IMR-90 (cell line): Measurements from ENCODE around the gene IQCB1. TPM values are rescaled to one million over a fixed set of nuclear protein-coding genes. Genes with fewer than 3 reads are reported as not detected.
A peak's percentile ranks its signal among the peaks of the same experiment; 100 is the strongest.

ENCODE experiments used
- ATAC-seq: fragments of 200-7000 bp; cut with Tn5 transposase; 2 replicates; pipeline ENCODE4 v1.9.1; 2020; ENCODE audit warnings: low read depth, mild to moderate bottlenecking, moderate library complexity
- BruUV-seq: library from RNA; stranded (reverse); fragments of 400-500 nt; replicated peaks from 2 replicates; lab custom pipeline; 2021; lab: Mats Ljungman, UMichigan
- CTCF ChIA-PET: fragments of 300-600 bp; formaldehyde crosslinking; extraction: SDS; loops from one replicate; lab custom pipeline; 2021; ENCODE audit warnings: antibody characterized with exemption; lab: Yijun Ruan, JAX
- POLR2A ChIA-PET: fragments of 300-600 bp; sonication (Branson Sonifier 250); formaldehyde crosslinking; loops from one replicate; lab custom pipeline; 2022; ENCODE audit warnings: antibody characterized with exemption; ENCODE audit not compliant: unreplicated experiment; lab: Charles Lee
- DNase-seq: peaks from one replicate; pipeline ENCODE4 v3.0.0; 2013
- H2AFZ ChIP-seq: replicated peaks from 2 replicates; pipeline ENCODE3; 2013; ENCODE audit warnings: low read length, mild to moderate bottlenecking; ENCODE audit not compliant: poor library complexity
- H2AK5ac ChIP-seq: 2 replicates; pipeline ENCODE4 v1.6.1; 2013; ENCODE audit warnings: low read depth, low read length, inconsistent platforms
- H2AK9ac ChIP-seq: replicated peaks from 2 replicates; pipeline ENCODE3; 2013; ENCODE audit warnings: mild to moderate bottlenecking, low read depth, low read length, moderate library complexity; ENCODE audit not compliant: poor library complexity
- H2BK120ac ChIP-seq: 2 replicates; pipeline ENCODE4 v1.6.1; 2013; ENCODE audit warnings: low read depth, low read length, inconsistent platforms
- H2BK15ac ChIP-seq: 3 replicates; pipeline ENCODE4 v1.6.1; 2013; ENCODE audit warnings: low read depth, low read length, inconsistent platforms
- H2BK20ac ChIP-seq: 2 replicates; pipeline ENCODE4 v1.6.1; 2013; ENCODE audit warnings: low read depth, mild to moderate bottlenecking, inconsistent platforms, low read length, moderate library complexity
- H2BK5ac ChIP-seq: 2 replicates; pipeline ENCODE4 v1.6.1; 2013; ENCODE audit warnings: mild to moderate bottlenecking, low read depth, low read length, inconsistent platforms; ENCODE audit not compliant: poor library complexity, severe bottlenecking
- H3K14ac ChIP-seq: replicated peaks from 2 replicates; pipeline ENCODE4 v1.6.1; 2013; ENCODE audit warnings: low read depth, low read length, inconsistent platforms
- H3K18ac ChIP-seq: 2 replicates; pipeline ENCODE4 v1.6.1; 2013; ENCODE audit warnings: low read depth, low read length, control low read depth
- H3K23ac ChIP-seq: 2 replicates; pipeline ENCODE4 v1.6.1; 2013; ENCODE audit warnings: low read depth, low read length, inconsistent platforms
- H3K27ac ChIP-seq: 2 replicates; pipeline ENCODE4 v1.5.1; 2013; ENCODE audit warnings: mild to moderate bottlenecking, control low read depth, low read length; ENCODE audit not compliant: insufficient read depth
- H3K27me3 ChIP-seq: 2 replicates; pipeline ENCODE4 v1.6.1; 2013; ENCODE audit warnings: low read length; ENCODE audit not compliant: control insufficient read depth, insufficient read depth
- H3K36me3 ChIP-seq: 2 replicates; pipeline ENCODE4 v1.6.1; 2013; ENCODE audit warnings: low read length, mixed read lengths; ENCODE audit not compliant: control insufficient read depth, insufficient read depth
- H3K4ac ChIP-seq: 2 replicates; pipeline ENCODE4 v1.6.1; 2013; ENCODE audit warnings: low read depth, low read length, inconsistent platforms
- H3K4me1 ChIP-seq: 2 replicates; pipeline ENCODE4 v1.6.1; 2013; ENCODE audit warnings: low read length, mixed read lengths; ENCODE audit not compliant: control insufficient read depth, insufficient read depth
- H3K4me2 ChIP-seq: 2 replicates; pipeline ENCODE4 v1.6.1; 2013; ENCODE audit warnings: low read depth, mild to moderate bottlenecking, control low read depth, low read length, moderate library complexity
- H3K4me3 ChIP-seq: 2 replicates; pipeline ENCODE4 v1.5.1; 2013; ENCODE audit warnings: low read depth, mild to moderate bottlenecking, control low read depth, low read length, moderate library complexity; ENCODE audit not compliant: insufficient read depth
- H3K56ac ChIP-seq: 2 replicates; pipeline ENCODE4 v1.6.1; 2013; ENCODE audit warnings: low read length, inconsistent platforms; ENCODE audit not compliant: insufficient read depth; ENCODE audit errors: extremely low read depth
- H3K79me1 ChIP-seq, 2 experiments: 2 replicates each; pipeline ENCODE4 v1.6.1; 2013; ENCODE audit warnings: low read length in 2 of 2, inconsistent platforms in 1 of 2, low read depth in 1 of 2
- H3K9ac ChIP-seq: 2 replicates; pipeline ENCODE4 v1.6.1; 2013; ENCODE audit warnings: low read depth, low read length, control low read depth
- H3K9me1 ChIP-seq: 2 replicates; pipeline ENCODE4 v1.6.1; 2013; ENCODE audit warnings: low read length, inconsistent platforms; ENCODE audit not compliant: insufficient read depth
- H3K9me3 ChIP-seq: 2 replicates; pipeline ENCODE4 v1.6.1; 2013; ENCODE audit warnings: low read length; ENCODE audit not compliant: control insufficient read depth, insufficient read depth
- H4K20me1 ChIP-seq: 2 replicates; pipeline ENCODE4 v1.6.1; 2013; ENCODE audit warnings: low read length, inconsistent platforms; ENCODE audit not compliant: insufficient read depth
- H4K5ac ChIP-seq: 2 replicates; pipeline ENCODE4 v1.6.1; 2013; ENCODE audit warnings: mild to moderate bottlenecking, low read depth, low read length, control low read depth
- H4K8ac ChIP-seq, 2 experiments: 2 replicates each; pipeline ENCODE4 v1.6.1; 2013; ENCODE audit warnings: low read depth in 2 of 2, low read length in 2 of 2, control low read depth in 1 of 2, inconsistent platforms in 1 of 2
- H4K91ac ChIP-seq: 2 replicates; pipeline ENCODE4 v1.6.1; 2013; ENCODE audit warnings: low read depth, low read length, inconsistent platforms; ENCODE audit not compliant: insufficient read depth
- BHLHE40 ChIP-seq: fragments of 150-350 bp; IDR thresholded peaks from 2 replicates; pipeline ENCODE4 v1.6.1; 2016; ENCODE audit warnings: mild to moderate bottlenecking, low read depth, low read length
- CEBPB ChIP-seq: IDR thresholded peaks from 2 replicates; pipeline ENCODE4 v1.6.1; 2012; ENCODE audit warnings: low read depth, low read length, improper control_type of control experiment
- CHD1 ChIP-seq: IDR thresholded peaks from 2 replicates; pipeline ENCODE4 v1.6.1; 2012; ENCODE audit warnings: low read depth, low read length, improper control_type of control experiment
- FOS ChIP-seq: fragments of 150-350 bp; IDR thresholded peaks from 2 replicates; pipeline ENCODE4 v1.6.1; 2016; ENCODE audit warnings: low read depth, low read length
- MAZ ChIP-seq: IDR thresholded peaks from 2 replicates; pipeline ENCODE4 v1.6.1; 2012; ENCODE audit warnings: low read depth, mild to moderate bottlenecking, low read length, improper control_type of control experiment, moderate library complexity, borderline replicate concordance
- MXI1 ChIP-seq: IDR thresholded peaks from 2 replicates; pipeline ENCODE4 v1.6.1; 2012; ENCODE audit warnings: low read depth, mild to moderate bottlenecking, low read length, moderate library complexity, borderline replicate concordance
- NFE2L2 ChIP-seq: fragments of 150-350 bp; IDR thresholded peaks from 2 replicates; pipeline ENCODE4 v1.6.1; 2016; ENCODE audit warnings: low read depth, mild to moderate bottlenecking, low read length
- POLR2A ChIP-seq: IDR thresholded peaks from 2 replicates; pipeline ENCODE4 v1.6.1; 2012; ENCODE audit warnings: mild to moderate bottlenecking, low read depth, low read length
- RAD21 ChIP-seq: IDR thresholded peaks from 2 replicates; pipeline ENCODE4 v1.6.1; 2012; ENCODE audit warnings: low read length, improper control_type of control experiment
- RFX5 ChIP-seq: IDR thresholded peaks from 2 replicates; pipeline ENCODE4 v1.8.0; 2012; ENCODE audit warnings: low read depth, mild to moderate bottlenecking, low read length, moderate library complexity
- SMC3 ChIP-seq: fragments of 150-350 bp; IDR thresholded peaks from 2 replicates; pipeline ENCODE4 v1.6.1; 2016; ENCODE audit warnings: low read depth, mild to moderate bottlenecking, antibody characterized with exemption, low read length, moderate library complexity
- WGBS, 2 experiments: methylation state at CpG; one replicate each; pipeline versions ENCODE4 v1.1.5 to v1.1.7; 2013; ENCODE audit warnings: missing lambda C conversion rate in 2 of 2; ENCODE audit not compliant: insufficient read length in 1 of 2; ENCODE audit errors: extremely low coverage in 2 of 2; 5-methylcytosine and 5-hydroxymethylcytosine counted together
- dilution Hi-C: fragments of 300-500 bp; cut with HindIII; formaldehyde crosslinking; loops from one replicate; pipeline ENCODE4 v1.14.3; 2018; ENCODE audit warnings: low sequenced_read_pairs; ENCODE audit not compliant: unreplicated experiment
- in situ Hi-C: fragments of 300-500 bp; cut with MboI; formaldehyde crosslinking; loops from 3 replicates; pipeline ENCODE4 v1.14.3; 2019; ENCODE audit warnings: low sequenced_read_pairs, inconsistent platforms, mixed read lengths
- intact Hi-C: fragments of 100-400 bp; cut with micrococcal nuclease; formaldehyde crosslinking; loops from 2 replicates; pipeline ENCODE4 v1.10.0; 2022
- polyA plus RNA-seq, 3 experiments: library from polyadenylated mRNA; depleted of rRNA; stranded (reverse); fragments of >200 nt; gene quantifications; 2 replicates each; pipeline ENCODE4 v1.2.3, GENCODE V29; 2012; ENCODE audit warnings: low replicate concordance in 1 of 3
- total RNA-seq: library from RNA; depleted of rRNA; stranded (reverse); fragments of >200 nt; gene quantifications from 2 replicates; pipeline ENCODE4 v1.2.3, GENCODE V29; 2012
- TF ChIP-seq, protein P1 (sequence below): fragments of 150-350 bp; IDR thresholded peaks from 2 replicates; pipeline ENCODE4 v1.6.1; 2016; ENCODE audit warnings: low read depth, mild to moderate bottlenecking, low read length, moderate library complexity, borderline replicate concordance
- TF ChIP-seq, protein P2 (sequence below): conservative IDR thresholded peaks from 2 replicates; pipeline ENCODE4 v1.5.1; 2012; ENCODE audit warnings: mild to moderate bottlenecking, low read depth, low read length, improper control_type of control experiment
- TF ChIP-seq, protein P3 (sequence below): fragments of 150-350 bp; IDR thresholded peaks from 2 replicates; pipeline ENCODE4 v1.6.1; 2017; ENCODE audit warnings: mild to moderate bottlenecking, antibody characterized with exemption, low read length, low read depth

The IQCB1 gene
- total and polyA plus RNA-seq, 2 of the 4 experiments (the other 2 are of a cell fraction): 13.5 to 18.3 TPM

DNA sequence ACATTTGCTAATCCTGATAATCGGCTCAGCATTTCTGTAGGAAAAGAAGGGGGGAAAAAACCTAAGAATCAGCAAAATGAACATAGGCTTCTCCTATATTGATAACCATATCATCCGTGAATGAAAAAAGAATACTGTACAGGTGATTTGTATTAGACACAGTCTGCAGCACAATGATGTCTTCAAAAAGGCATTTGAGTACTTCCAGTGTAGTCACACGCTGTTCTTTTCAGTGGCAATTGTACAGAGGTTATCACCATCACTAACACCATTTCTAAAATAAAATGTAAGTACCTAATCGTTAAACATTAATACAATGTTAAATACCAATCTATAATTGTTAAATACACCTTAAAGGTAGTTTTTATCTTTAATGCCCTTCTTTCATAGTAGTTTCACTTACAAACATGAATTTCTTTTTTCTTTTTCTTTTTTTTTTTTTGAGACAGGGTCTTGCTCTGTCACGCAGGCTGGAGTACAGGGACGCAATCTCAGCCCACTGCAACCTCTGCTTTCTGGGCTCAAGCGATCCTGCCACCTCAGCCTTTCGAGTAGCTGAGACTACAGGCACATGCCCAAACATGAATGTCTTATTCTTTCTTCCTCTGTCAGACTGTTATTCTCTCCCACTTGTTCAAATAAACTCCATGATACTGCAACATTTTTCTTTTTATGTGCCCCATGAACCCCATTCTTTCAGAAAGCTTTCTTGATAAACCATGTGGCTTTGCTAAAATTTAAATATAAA is 103.7 kb downstream of the IQCB1 start:
- Histone ChIP-seq H3K9me1 (no peaks in the 10 kb centered on the region), H3K36me3 (peaks cover 11% of the 10 kb centered on the region), H4K20me1 (peaks cover 19% of the 10 kb centered on the region; the same call in 1 of the 2 replicates), H2AFZ (no peak overlapping the region), H4K8ac (no peak overlapping the region; a peak in 1 of 4 replicates), H3K79me1 (peaks cover 3 to 29% of the 10 kb centered on the region in 2 experiments; a peak in 3 of 4 replicates), H3K4me1 (peaks cover 2% of the 10 kb centered on the region; the same call in 1 of the 2 replicates), H3K27ac (peak overlapping the region; percentile 91), H2BK120ac (no peak overlapping the region), H2BK5ac (peak overlapping the region; percentile 43), H3K18ac (peak overlapping the region; percentile 59), H3K14ac (no peak overlapping the region), H2BK20ac (no peak overlapping the region), H3K4ac (peak overlapping the region; percentile 28; the same call in 1 of the 2 replicates), H3K4me2 (peak overlapping the region; percentile 59), H3K4me3 (no peak overlapping the region), H2AK5ac (no peak overlapping the region; the same call in 1 of the 2 replicates), H4K91ac (no peak overlapping the region), H3K9me3 (no peaks in the 10 kb centered on the region), H3K27me3 (no peaks in the 10 kb centered on the region), H3K9ac (0 out of 2 replicates have a peak overlapping the region, but pooled peaks have one; percentile 41), H3K56ac (no peak overlapping the region), H3K23ac (no peak overlapping the region), H4K5ac (peak overlapping the region; percentile 49), H2AK9ac (no peak overlapping the region), H2BK15ac (no peak overlapping the region)
- DNase-seq (peak; percentile 6), ATAC-seq (peak; percentile 21; the same call in 1 of the 2 replicates)
- intact Hi-C loops: loop anchor here (2.0 kb wide), 1 partner anchor 16 kb away; no protein-coding TSS in a partner anchor
- BruUV-seq: no TSS peak
- 87% methylated on average over 3 of the region's 8 CpGs; no CpG with 5 or more reads in 1 of the 2 experiments for WGBS, 2 experiments
- in situ Hi-C loops: no loop called here
- dilution Hi-C loops: no loop called here
- ChIA-PET CTCF (no interaction called here), POLR2A (no interaction called here)
- TF ChIP-seq, protein P1, sequence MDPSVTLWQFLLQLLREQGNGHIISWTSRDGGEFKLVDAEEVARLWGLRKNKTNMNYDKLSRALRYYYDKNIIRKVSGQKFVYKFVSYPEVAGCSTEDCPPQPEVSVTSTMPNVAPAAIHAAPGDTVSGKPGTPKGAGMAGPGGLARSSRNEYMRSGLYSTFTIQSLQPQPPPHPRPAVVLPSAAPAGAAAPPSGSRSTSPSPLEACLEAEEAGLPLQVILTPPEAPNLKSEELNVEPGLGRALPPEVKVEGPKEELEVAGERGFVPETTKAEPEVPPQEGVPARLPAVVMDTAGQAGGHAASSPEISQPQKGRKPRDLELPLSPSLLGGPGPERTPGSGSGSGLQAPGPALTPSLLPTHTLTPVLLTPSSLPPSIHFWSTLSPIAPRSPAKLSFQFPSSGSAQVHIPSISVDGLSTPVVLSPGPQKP: no peak
- TF ChIP-seq MXI1 (no peak), SMC3 (no peak), POLR2A (no peak), FOS (no peak), RFX5 (no peak), CEBPB (no peak), RAD21 (no peak), BHLHE40 (no peak), CHD1 (no peak), MAZ (no peak), NFE2L2 (no peak)
- TF ChIP-seq, protein P2, sequence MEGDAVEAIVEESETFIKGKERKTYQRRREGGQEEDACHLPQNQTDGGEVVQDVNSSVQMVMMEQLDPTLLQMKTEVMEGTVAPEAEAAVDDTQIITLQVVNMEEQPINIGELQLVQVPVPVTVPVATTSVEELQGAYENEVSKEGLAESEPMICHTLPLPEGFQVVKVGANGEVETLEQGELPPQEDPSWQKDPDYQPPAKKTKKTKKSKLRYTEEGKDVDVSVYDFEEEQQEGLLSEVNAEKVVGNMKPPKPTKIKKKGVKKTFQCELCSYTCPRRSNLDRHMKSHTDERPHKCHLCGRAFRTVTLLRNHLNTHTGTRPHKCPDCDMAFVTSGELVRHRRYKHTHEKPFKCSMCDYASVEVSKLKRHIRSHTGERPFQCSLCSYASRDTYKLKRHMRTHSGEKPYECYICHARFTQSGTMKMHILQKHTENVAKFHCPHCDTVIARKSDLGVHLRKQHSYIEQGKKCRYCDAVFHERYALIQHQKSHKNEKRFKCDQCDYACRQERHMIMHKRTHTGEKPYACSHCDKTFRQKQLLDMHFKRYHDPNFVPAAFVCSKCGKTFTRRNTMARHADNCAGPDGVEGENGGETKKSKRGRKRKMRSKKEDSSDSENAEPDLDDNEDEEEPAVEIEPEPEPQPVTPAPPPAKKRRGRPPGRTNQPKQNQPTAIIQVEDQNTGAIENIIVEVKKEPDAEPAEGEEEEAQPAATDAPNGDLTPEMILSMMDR: no peak
- TF ChIP-seq, protein P3, sequence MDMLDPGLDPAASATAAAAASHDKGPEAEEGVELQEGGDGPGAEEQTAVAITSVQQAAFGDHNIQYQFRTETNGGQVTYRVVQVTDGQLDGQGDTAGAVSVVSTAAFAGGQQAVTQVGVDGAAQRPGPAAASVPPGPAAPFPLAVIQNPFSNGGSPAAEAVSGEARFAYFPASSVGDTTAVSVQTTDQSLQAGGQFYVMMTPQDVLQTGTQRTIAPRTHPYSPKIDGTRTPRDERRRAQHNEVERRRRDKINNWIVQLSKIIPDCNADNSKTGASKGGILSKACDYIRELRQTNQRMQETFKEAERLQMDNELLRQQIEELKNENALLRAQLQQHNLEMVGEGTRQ: no peak
